Common myeloid progenitor, CD34-positive (primary cell): ENCODE data around the gene RFX1.
A peak's percentile ranks its signal among the peaks of the same experiment; 100 is the strongest.

Experiments used
- CTCF ChIA-PET: fragments of 350-600 bp; sonication (Branson Sonifier 250); formaldehyde crosslinking; loops from one replicate; lab custom pipeline; 2021; ENCODE audit warnings: antibody characterized with exemption; lab: Charles Lee
- POLR2A ChIA-PET: fragments of 350-600 bp; sonication (Branson Sonifier 250); formaldehyde crosslinking; loops from one replicate; lab custom pipeline; 2021; ENCODE audit warnings: antibody characterized with exemption; lab: Charles Lee
- DNase-seq, 3 donors: peaks; one replicate each; pipeline versions ENCODE4 v3.0.0 to v3.0.0-alpha.2; 2013
- H3K27ac ChIP-seq, 2 experiments: 1 replicate in 1 of 2; 2 replicates in 1 of 2; pipeline ENCODE4 v1.7.0; 2013; ENCODE audit warnings: inconsistent platforms in 2 of 2, low read length in 2 of 2, mild to moderate bottlenecking in 2 of 2, low read depth in 1 of 2, moderate library complexity in 1 of 2; ENCODE audit not compliant: severe bottlenecking in 2 of 2, insufficient read depth in 1 of 2, poor library complexity in 1 of 2
- H3K27me3 ChIP-seq, 5 experiments: replicated peaks in 2 of 5; 1 replicate in 3 of 5; 2 replicates in 2 of 5; pipeline versions ENCODE4 v1.6.1 to v1.7.0; 2013; ENCODE audit warnings: low read length in 4 of 5, mild to moderate bottlenecking in 2 of 5, moderate library complexity in 2 of 5, inconsistent platforms in 1 of 5; ENCODE audit not compliant: insufficient read depth in 5 of 5, control insufficient read depth in 4 of 5
- H3K36me3 ChIP-seq, 4 experiments: 1 replicate in 2 of 4; 2 replicates in 2 of 4; pipeline versions ENCODE4 v1.6.1 to v1.7.0; 2013; ENCODE audit warnings: low read length in 3 of 4, control low read depth in 1 of 4, mild to moderate bottlenecking in 1 of 4; ENCODE audit not compliant: control insufficient read depth in 4 of 4, insufficient read depth in 4 of 4
- H3K4me1 ChIP-seq, 4 experiments: 1 replicate in 3 of 4; 2 replicates in 1 of 4; pipeline versions ENCODE4 v1.6.1 to v1.7.1; 2013; ENCODE audit warnings: low read length in 3 of 4, mild to moderate bottlenecking in 3 of 4, control low read depth in 1 of 4, inconsistent platforms in 1 of 4, moderate library complexity in 1 of 4; ENCODE audit not compliant: control insufficient read depth in 4 of 4, insufficient read depth in 4 of 4; ENCODE audit errors: control extremely low read depth in 1 of 4
- H3K4me3 ChIP-seq, 7 experiments: 1 replicate in 4 of 7; 2 replicates in 3 of 7; pipeline versions ENCODE4 v1.5.1 to v1.7.0; 2013; ENCODE audit warnings: mild to moderate bottlenecking in 7 of 7, low read length in 6 of 7, moderate library complexity in 6 of 7, inconsistent platforms in 2 of 7, low read depth in 2 of 7, control low read depth in 1 of 7; ENCODE audit not compliant: insufficient read depth in 4 of 7, control insufficient read depth in 1 of 7; ENCODE audit errors: extremely low read depth in 1 of 7
- H3K9me3 ChIP-seq, 5 experiments: 1 replicate in 4 of 5; 2 replicates in 1 of 5; pipeline versions ENCODE4 v1.6.1 to v1.7.1; 2013; ENCODE audit warnings: low read length in 4 of 5, mild to moderate bottlenecking in 2 of 5, inconsistent platforms in 1 of 5, low read depth in 1 of 5, moderate library complexity in 1 of 5; ENCODE audit not compliant: control insufficient read depth in 4 of 5, insufficient read depth in 2 of 5; ENCODE audit errors: control extremely low read depth in 1 of 5
- WGBS: methylation state at CpG from one replicate; pipeline ENCODE4 v1.1.5; 2013; ENCODE audit not compliant: insufficient coverage; 5-methylcytosine and 5-hydroxymethylcytosine counted together

RFX1 gene

GRCh38 chr19:13993590-13994300, 12.4 kb downstream of the RFX1 start:
- CTCF ChIA-PET: interaction anchor here (0.7 to 2.6 kb wide), 5 partner anchors 10 to 1906 kb away, joined by 3 to 14 read pairs (median 4); no protein-coding TSS in a partner anchor
- peaks cover 4 to 41% (median 26%) of the 10 kb centered on the region in 4 experiments for H3K36me3 ChIP-seq
- WGBS: 98% methylated on average over 9 of the region's 22 CpGs
- H3K27ac ChIP-seq: peak overlapping the region in 1 of 2 experiments; percentile 54
- H3K27me3 ChIP-seq: no peaks in the 10 kb centered on the region
- H3K4me3 ChIP-seq: no peak overlapping the region
- POLR2A ChIA-PET: interaction anchor here (0.6 to 0.7 kb wide), 2 partner anchors 43 to 47 kb away, joined by 3 to 4 read pairs; no protein-coding TSS in a partner anchor
- peaks cover 0 to 15% (median 8%) of the 10 kb centered on the region in 4 experiments for H3K4me1 ChIP-seq
- DNase-seq: peak in 2 of 3 donors; percentile 59 to 68
- H3K9me3 ChIP-seq: peaks cover 0 to 5% (median 4%) of the 10 kb centered on the region in 5 experiments

DNA sequence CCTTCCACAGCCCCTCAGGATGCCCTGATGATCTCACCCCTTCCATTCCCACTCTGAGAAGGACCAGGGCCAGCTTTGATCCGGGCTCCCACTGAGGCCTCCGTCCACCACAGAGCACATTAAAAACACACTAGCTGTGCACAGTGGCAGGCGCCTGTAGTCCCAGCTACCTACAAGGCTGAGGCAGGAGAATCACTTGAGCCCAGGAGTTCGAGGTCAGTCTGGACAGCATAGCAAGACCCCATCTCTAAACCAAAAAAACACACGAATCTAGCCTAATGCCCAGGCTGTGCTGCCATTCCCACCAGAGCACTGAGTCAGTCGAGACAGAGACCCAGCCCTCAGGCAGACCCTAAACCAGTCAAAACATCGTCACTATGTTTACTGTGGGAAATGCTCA, 14.1 kb downstream of the RFX1 start:
- WGBS: 98% methylated on average over 7 of the region's 7 CpGs
- Histone ChIP-seq H3K4me3 (no peak overlapping the region), H3K36me3 (peaks cover 0 to 33% (median 17%) of the 10 kb centered on the region in 4 experiments), H3K4me1 (peaks cover 3 to 32% (median 25%) of the 10 kb centered on the region in 4 experiments), H3K9me3 (no peaks in the 10 kb centered on the region), H3K27me3 (no peaks in the 10 kb centered on the region), H3K27ac (no peak overlapping the region)
- POLR2A ChIA-PET: no interaction called here
- CTCF ChIA-PET: interaction anchor here (0.9 to 2.0 kb wide), 5 partner anchors 9 to 68 kb away, joined by 3 to 8 read pairs (median 5); no protein-coding TSS in a partner anchor
- DNase-seq: no peak

DNA sequence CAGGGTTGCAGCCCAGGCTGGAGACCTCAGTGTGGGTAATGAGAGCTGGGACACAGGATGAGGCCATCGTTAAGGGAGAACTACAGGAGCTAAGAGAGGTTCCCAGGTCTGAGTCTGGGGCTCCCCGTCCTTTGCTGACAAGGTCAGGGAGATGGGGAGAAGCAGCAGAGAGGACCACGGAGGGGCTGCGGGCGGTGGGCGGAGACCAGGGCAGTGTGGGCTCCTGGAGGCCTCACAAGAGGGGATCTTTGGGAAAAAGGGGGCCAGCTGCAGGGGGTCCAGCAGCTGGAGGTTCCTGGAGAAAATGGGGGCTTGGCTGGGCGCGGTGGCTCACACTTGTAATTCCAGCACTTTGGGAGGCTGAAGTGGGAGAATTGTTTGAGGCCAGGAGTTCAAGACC, 16.0 kb downstream of the RFX1 start:
- 95% methylated on average over 7 of the region's 8 CpGs for WGBS
- no peaks in the 10 kb centered on the region for H3K9me3 ChIP-seq
- no peak overlapping the region for H3K27ac ChIP-seq
- CTCF ChIA-PET: interaction anchor here (1.7 to 5.7 kb wide), 3 partner anchors 8 to 15 kb away, joined by 4 to 39 read pairs (median 11); partner anchors contain the start of gene RFX1
- H3K27me3 ChIP-seq: no peaks in the 10 kb centered on the region
- peaks cover 3 to 50% (median 44%) of the 10 kb centered on the region in 4 experiments for H3K4me1 ChIP-seq
- DNase-seq: no peak
- H3K36me3 ChIP-seq: peaks cover 0 to 30% (median 13%) of the 10 kb centered on the region in 4 experiments
- POLR2A ChIA-PET: interaction anchor here (1.2 kb wide), 1 partner anchor 14 kb away, joined by 5 read pairs; no protein-coding TSS in a partner anchor
- no peak overlapping the region for H3K4me3 ChIP-seq

- H3K4me3 ChIP-seq: no peak overlapping the region
- ChIA-PET CTCF (interaction anchor here (1.7 to 5.7 kb wide), 3 partner anchors 9 to 15 kb away, joined by 4 to 39 read pairs (median 11); partner anchors contain the start of gene RFX1), POLR2A (interaction anchor here (0.6 to 1.2 kb wide), 2 partner anchors 15 to 36 kb away, joined by 3 to 5 read pairs; no protein-coding TSS in a partner anchor)
- H3K4me1 ChIP-seq: peaks cover 3 to 56% (median 46%) of the 10 kb centered on the region in 4 experiments
- WGBS: 93% methylated on average over 5 of the region's 7 CpGs
- H3K27me3 ChIP-seq: no peaks in the 10 kb centered on the region
- peaks cover 0 to 29% (median 13%) of the 10 kb centered on the region in 4 experiments for H3K36me3 ChIP-seq
- H3K27ac ChIP-seq: no peak overlapping the region
- no peak for DNase-seq
- no peaks in the 10 kb centered on the region for H3K9me3 ChIP-seq
These were observed 16.6 kb downstream of the RFX1 start for GRCh38 chr19:13989487-13989886.

DNA sequence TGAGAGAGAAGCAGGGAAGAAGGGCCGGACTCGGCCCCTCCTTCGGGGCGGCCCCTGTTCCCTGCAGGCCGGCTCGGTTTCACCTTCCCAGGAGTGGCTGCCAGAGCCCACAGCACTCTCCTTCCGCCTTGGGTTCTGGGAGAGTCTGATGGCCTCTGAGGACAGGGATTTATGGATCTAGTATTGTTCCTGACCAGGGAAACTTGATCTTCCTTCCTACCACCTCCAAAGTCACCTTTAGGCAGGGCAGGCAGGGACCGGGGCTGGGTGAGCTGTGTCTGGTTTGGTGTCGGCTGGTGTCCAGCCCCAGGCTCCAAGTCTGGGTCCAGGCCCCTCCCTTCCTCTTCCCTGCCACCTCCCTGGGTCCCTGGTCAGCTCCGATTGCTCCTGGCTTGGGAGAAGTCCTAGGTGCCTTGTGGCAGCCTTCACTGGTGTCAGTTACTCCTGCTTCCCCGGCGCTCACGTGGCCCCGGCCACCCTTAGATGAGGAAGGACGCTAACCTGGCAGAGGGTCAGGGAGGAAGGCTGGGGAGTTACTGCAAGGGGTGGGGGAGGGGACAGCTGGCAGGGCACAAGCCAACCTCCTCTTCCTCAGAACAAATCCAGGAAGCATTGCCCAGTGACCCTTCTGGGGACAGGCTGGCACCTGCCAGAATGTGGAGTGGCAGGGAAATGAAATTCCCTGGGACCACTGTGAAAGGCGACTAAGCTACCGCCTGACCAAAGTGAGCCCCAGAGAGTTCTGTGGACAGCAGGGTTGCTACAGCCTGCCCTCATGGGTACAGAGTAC, 18.8 kb downstream of the RFX1 start:
- Histone ChIP-seq H3K36me3 (peaks cover 0 to 26% (median 12%) of the 10 kb centered on the region in 4 experiments), H3K4me1 (peaks cover 3 to 76% (median 58%) of the 10 kb centered on the region in 4 experiments), H3K27ac (peak overlapping the region; percentile 74 to 92), H3K9me3 (no peaks in the 10 kb centered on the region), H3K4me3 (peak overlapping the region in 5 of 7 experiments; percentile 26 to 65 (median 56)), H3K27me3 (no peaks in the 10 kb centered on the region)
- ChIA-PET POLR2A (interaction anchor here (0.6 to 4.0 kb wide), 5 partner anchors 10 to 106 kb away, joined by 3 to 29 read pairs (median 3); partner anchors contain the start of genes IL27RA and RFX1), CTCF (interaction anchor here (0.7 to 5.7 kb wide), 8 partner anchors 10 to 37 kb away, joined by 3 to 39 read pairs (median 6); partner anchors contain the start of gene RFX1)
- 17% methylated on average over 10 of the region's 17 CpGs for WGBS
- DNase-seq: no peak

DNA sequence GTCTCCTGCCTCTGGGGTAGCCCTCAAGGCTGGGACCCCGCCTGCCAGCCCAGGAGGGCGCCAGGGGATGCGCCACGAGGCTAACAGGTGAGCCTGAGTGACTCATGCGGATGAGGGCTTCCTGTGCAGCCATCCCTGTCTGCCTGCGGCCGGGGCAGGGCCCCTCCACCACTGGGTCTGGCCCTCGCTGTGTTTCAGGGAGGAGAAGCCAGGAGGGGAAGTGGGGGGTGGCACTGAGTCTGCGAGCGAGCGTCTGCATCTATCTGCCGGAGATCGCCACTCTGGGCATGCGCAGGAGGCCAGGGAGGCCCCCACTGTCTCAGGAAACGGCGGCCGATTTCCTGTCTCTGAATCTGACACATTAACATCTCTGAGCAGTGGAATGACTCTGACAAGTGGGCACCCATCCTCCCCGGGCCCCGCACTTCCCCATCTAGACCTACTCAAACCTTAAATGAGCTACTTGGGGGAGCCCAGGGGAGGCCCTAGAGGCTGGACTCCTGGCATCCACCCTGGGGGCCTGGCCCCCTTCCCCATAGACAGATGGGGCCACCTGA, 19.7 kb downstream of the RFX1 start:
- H3K4me1 ChIP-seq: peaks cover 3 to 84% (median 67%) of the 10 kb centered on the region in 4 experiments
- H3K9me3 ChIP-seq: no peaks in the 10 kb centered on the region
- DNase-seq: peak; percentile 95 to 99 (median 99)
- H3K36me3 ChIP-seq: peaks cover 0 to 23% (median 9%) of the 10 kb centered on the region in 4 experiments
- WGBS: 0% methylated on average over 18 of the region's 19 CpGs
- no peaks in the 10 kb centered on the region for H3K27me3 ChIP-seq
- H3K27ac ChIP-seq: peak overlapping the region; percentile 74 to 92
- peak overlapping the region in 5 of 7 experiments; percentile 26 to 65 (median 56) for H3K4me3 ChIP-seq
- ChIA-PET POLR2A (interaction anchor here (0.6 to 4.0 kb wide), 5 partner anchors 9 to 106 kb away, joined by 3 to 29 read pairs (median 3); partner anchors contain the start of genes IL27RA and RFX1), CTCF (interaction anchor here (0.7 to 5.7 kb wide), 4 partner anchors 9 to 36 kb away, joined by 3 to 39 read pairs (median 8); partner anchors contain the start of gene RFX1)
